GM12801 (cell line): Measurements from ENCODE around the gene ZFP42.

ENCODE experiments used
- CTCF ChIP-seq: IDR thresholded peaks from one replicate; pipeline ENCODE4 v1.5.1; 2011; ENCODE audit warnings: control low read depth; ENCODE audit not compliant: insufficient read length; ENCODE audit errors: extremely low read depth

The ZFP42 gene

GRCh38 chr4:188023682-188024081 is 28.1 kb downstream of the ZFP42 start:
- TF ChIP-seq CTCF: no peak

DNA sequence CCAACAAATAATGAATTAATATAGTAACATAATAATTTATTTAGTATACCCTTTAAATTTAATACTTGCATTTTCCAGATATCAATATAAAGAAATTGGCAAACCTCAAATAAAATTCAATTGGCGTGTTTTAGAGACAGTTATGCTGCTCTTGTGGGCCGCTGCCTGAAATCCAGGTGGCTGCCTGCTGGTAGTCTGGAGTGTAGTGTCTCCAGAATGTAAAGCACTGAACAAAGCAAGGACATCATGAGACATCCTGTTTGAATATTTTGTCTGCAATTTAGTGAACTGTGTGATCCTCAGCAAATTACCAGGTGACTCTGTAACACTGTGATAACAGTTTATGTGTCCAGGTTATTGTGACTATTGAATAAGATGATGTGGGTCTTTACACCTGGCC is 29.9 kb downstream of the ZFP42 start:
- TF ChIP-seq CTCF: no peak

GRCh38 chr4:188029114-188029513 is 33.5 kb downstream of the ZFP42 start:
- TF ChIP-seq CTCF: no peak

- no peak for TF ChIP-seq CTCF
Measured at GRCh38 chr4:188030401-188030800, 34.8 kb downstream of the ZFP42 start.

- no peak for TF ChIP-seq CTCF
Measured at GRCh38 chr4:188031751-188032150, 36.2 kb downstream of the ZFP42 start.

- TF ChIP-seq CTCF: no peak
Measured at GRCh38 chr4:188032170-188032569, 36.6 kb downstream of the ZFP42 start.

DNA sequence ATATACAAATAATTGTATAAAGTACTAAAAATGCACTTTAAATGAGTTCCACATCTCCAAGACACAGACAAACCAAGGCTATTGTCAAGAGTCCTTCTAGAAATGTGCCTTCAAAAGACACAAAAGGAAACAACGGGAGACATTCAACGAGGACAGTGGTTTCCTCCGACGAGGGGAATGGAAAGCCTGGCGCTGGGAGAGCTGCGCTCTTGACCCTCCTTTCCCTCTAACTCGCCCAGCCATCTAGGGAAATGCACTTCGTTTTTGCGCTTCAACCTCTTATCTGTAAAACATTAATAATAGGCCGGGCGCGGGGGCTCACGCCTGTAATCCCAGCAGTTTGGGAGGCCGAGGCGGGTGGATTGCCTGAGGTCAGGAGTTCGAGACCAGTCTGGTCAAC is 37.0 kb downstream of the ZFP42 start:
- TF ChIP-seq CTCF: no peak

GRCh38 chr4:188037003-188037713 is 41.6 kb downstream of the ZFP42 start:
- TF ChIP-seq CTCF: no peak
